ENCODE data around the gene BCAS1.

DNA sequence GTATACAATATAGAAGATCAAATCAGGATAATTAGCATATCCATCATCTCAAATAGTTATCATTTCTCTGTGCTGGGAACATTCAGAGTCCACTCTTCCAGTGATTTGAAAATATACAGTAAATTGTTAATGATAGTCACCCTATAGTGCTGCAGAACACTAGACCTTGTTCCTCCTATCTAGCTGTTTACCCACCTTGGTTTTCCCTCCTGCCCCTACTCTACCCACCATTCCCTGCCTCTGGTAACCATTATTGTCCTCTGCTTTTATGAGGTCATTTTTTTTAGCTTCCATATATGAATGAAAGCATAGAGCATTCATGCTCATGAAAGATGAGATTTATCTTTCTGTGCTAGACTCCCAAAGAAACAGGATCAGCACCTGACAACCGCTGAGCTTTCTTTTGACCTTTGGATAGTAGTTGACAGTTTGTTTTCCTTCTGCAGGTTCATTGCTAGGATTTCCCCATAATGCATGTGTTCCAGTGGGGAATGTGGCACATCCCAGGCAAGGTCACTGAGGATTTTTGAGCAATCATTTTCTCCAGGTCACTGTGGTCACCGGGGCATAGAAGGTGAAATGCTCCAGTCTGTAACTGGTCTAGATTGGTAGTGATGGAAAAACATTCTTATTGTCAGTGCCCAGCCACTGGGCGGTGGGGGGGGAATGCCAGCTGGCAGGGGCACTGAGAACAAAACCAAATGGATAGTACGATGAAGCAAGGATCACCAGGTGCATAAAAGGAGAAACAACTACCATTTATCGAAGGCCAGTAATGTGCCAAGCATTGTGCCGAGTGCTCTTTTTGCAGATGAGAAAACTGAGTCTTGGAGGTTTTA, 33.6 kb upstream of the BCAS1 start:
- TF ChIP-seq YY1 (IDR thresholded peaks at IDR 0.05; ENCODE audit: insufficient read depth, insufficient read length): no peak
- TF ChIP-seq ZNF274 (IDR thresholded peaks at IDR 0.05; ENCODE audit: low read depth, low read length): no peak

All from NT2/D1 (cell line).